Measurements from ENCODE around the gene FLACC1.

- TF ChIP-seq GATA2 (IDR thresholded peaks at IDR 0.05; ENCODE audit: low read depth, low read length) (no peak), GATA3 (IDR thresholded peaks at IDR 0.05; ENCODE audit: low read depth, low read length) (no peak)
Measured at GRCh38 chr2:201329409-201329808, 27.7 kb downstream of the FLACC1 start.
